Central memory CD8-positive, alpha-beta T cell (primary cell): ENCODE results near the gene TMEM254.
A peak's percentile ranks its signal among the peaks of the same experiment; 100 is the strongest.
"Not testable (repeated sequence)": the region's sequence is repeated elsewhere in the genome, so short reads cannot be mapped to it uniquely, and the experiment has no call there.

Experiments
- ATAC-seq: fragments of 150-1000 bp; cut with Tn5 transposase; replicated peaks from 2 replicates; pipeline ENCODE4 v1.10.0; 2022; ENCODE audit warnings: mild to moderate bottlenecking, moderate FRiP score, moderate number of reproducible peaks; ENCODE audit not compliant: poor library complexity, severe bottlenecking; ENCODE audit errors: extremely low read depth
- DNase-seq, 2 donors: peaks; one replicate each; pipeline ENCODE4 v3.0.0; 2021; ENCODE audit warnings: low spot score in 2 of 2
- H3K27ac Mint-ChIP-seq: one replicate; pipeline ENCODE4 v1.8.0; 2022; ENCODE audit warnings: low read depth, mild to moderate bottlenecking, moderate library complexity, mixed read lengths
- H3K27me3 Mint-ChIP-seq: one replicate; pipeline ENCODE4 v1.8.0; 2022; ENCODE audit warnings: mixed read lengths
- H3K36me3 Mint-ChIP-seq: one replicate; pipeline ENCODE4 v1.8.0; 2022; ENCODE audit warnings: mild to moderate bottlenecking, moderate library complexity, mixed read lengths; ENCODE audit not compliant: insufficient read depth
- H3K4me1 Mint-ChIP-seq: one replicate; pipeline ENCODE4 v1.8.0; 2022; ENCODE audit warnings: mixed read lengths
- H3K4me3 Mint-ChIP-seq: one replicate; pipeline ENCODE4 v1.8.0; 2022; ENCODE audit warnings: mild to moderate bottlenecking, moderate library complexity, mixed read lengths
- H3K9me3 Mint-ChIP-seq: one replicate; pipeline ENCODE4 v1.8.0; 2022; ENCODE audit warnings: mixed read lengths

Gene TMEM254

GRCh38 chr10:80051993-80052392, 26.5 kb upstream of the TMEM254 start:
- no peak for ATAC-seq
- Mint-ChIP-seq H3K36me3 (no peaks in the 10 kb centered on the region), H3K9me3 (no peaks in the 10 kb centered on the region), H3K4me1 (no peaks in the 10 kb centered on the region), H3K4me3 (no peak overlapping the region), H3K27ac (no peak overlapping the region), H3K27me3 (no peaks in the 10 kb centered on the region)
- no peak for DNase-seq

GRCh38 chr10:80055760-80056159, 22.7 kb upstream of the TMEM254 start:
- Mint-ChIP-seq H3K9me3 (no peaks in the 10 kb centered on the region), H3K4me3 (no peak overlapping the region)
- no peak for ATAC-seq

GRCh38 chr10:80057171-80057570, 21.3 kb upstream of the TMEM254 start:
- Mint-ChIP-seq H3K27ac (no peak overlapping the region), H3K4me1 (peaks cover 6% of the 10 kb centered on the region), H3K9me3 (no peaks in the 10 kb centered on the region)

More at GRCh38 chr10:80055760-80056159, 22.7 kb upstream of the TMEM254 start:
- Mint-ChIP-seq H3K4me1 (peaks cover 6% of the 10 kb centered on the region), H3K36me3 (peaks cover 2% of the 10 kb centered on the region), H3K27ac (no peak overlapping the region), H3K27me3 (no peaks in the 10 kb centered on the region)
- DNase-seq: no peak

GRCh38 chr10:80064120-80064886, 14.2 kb upstream of the TMEM254 start:
- DNase-seq (no peak), ATAC-seq (no peak)
- H3K9me3 Mint-ChIP-seq: no peaks in the 10 kb centered on the region
- H3K27ac Mint-ChIP-seq: no peak overlapping the region
- H3K36me3 Mint-ChIP-seq: no peaks in the 10 kb centered on the region
- H3K27me3 Mint-ChIP-seq: no peaks in the 10 kb centered on the region
- H3K4me1 Mint-ChIP-seq: no peaks in the 10 kb centered on the region
- no peak overlapping the region for H3K4me3 Mint-ChIP-seq

More at GRCh38 chr10:80057171-80057570, 21.3 kb upstream of the TMEM254 start:
- H3K4me3 Mint-ChIP-seq: no peak overlapping the region
- H3K36me3 Mint-ChIP-seq: peaks cover 2% of the 10 kb centered on the region
- no peak for DNase-seq
- H3K27me3 Mint-ChIP-seq: no peaks in the 10 kb centered on the region
- ATAC-seq: no peak

- H3K4me1 Mint-ChIP-seq: no peaks in the 10 kb centered on the region
- no peak for ATAC-seq
Observed at GRCh38 chr10:80066809-80067208, 11.7 kb upstream of the TMEM254 start.

GRCh38 chr10:80067821-80068220, 10.6 kb upstream of the TMEM254 start:
- not testable (repeated sequence) for H3K9me3 Mint-ChIP-seq, H3K36me3 Mint-ChIP-seq, H3K4me3 Mint-ChIP-seq, H3K27ac Mint-ChIP-seq, H3K4me1 Mint-ChIP-seq, ATAC-seq, H3K27me3 Mint-ChIP-seq, DNase-seq

More at GRCh38 chr10:80066809-80067208, 11.7 kb upstream of the TMEM254 start:
- Mint-ChIP-seq H3K27me3 (no peaks in the 10 kb centered on the region), H3K4me3 (no peak overlapping the region), H3K9me3 (no peaks in the 10 kb centered on the region), H3K36me3 (no peaks in the 10 kb centered on the region), H3K27ac (no peak overlapping the region)
- DNase-seq: no peak

GRCh38 chr10:80068270-80068669, 10.2 kb upstream of the TMEM254 start:
- Mint-ChIP-seq H3K27me3 (no peaks in the 10 kb centered on the region), H3K27ac (no peak overlapping the region), H3K4me3 (no peak overlapping the region), H3K9me3 (no peaks in the 10 kb centered on the region), H3K36me3 (no peaks in the 10 kb centered on the region), H3K4me1 (no peaks in the 10 kb centered on the region)
- no peak for ATAC-seq
- no peak for DNase-seq

- DNase-seq (no peak), ATAC-seq (no peak)
- Mint-ChIP-seq H3K27me3 (no peaks in the 10 kb centered on the region), H3K27ac (no peak overlapping the region), H3K4me3 (no peak overlapping the region), H3K9me3 (no peaks in the 10 kb centered on the region), H3K36me3 (no peaks in the 10 kb centered on the region), H3K4me1 (no peaks in the 10 kb centered on the region)
Observed at GRCh38 chr10:80070057-80070456, 8.4 kb upstream of the TMEM254 start.

GRCh38 chr10:80072584-80072983, 5.9 kb upstream of the TMEM254 start:
- Mint-ChIP-seq H3K9me3 (no peaks in the 10 kb centered on the region), H3K27ac (no peak overlapping the region), H3K36me3 (no peaks in the 10 kb centered on the region), H3K4me3 (no peak overlapping the region), H3K4me1 (no peaks in the 10 kb centered on the region), H3K27me3 (no peaks in the 10 kb centered on the region)
- DNase-seq: no peak
- no peak for ATAC-seq

GRCh38 chr10:80075781-80076180, 2.7 kb upstream of the TMEM254 start:
- H3K27me3 Mint-ChIP-seq: no peaks in the 10 kb centered on the region
- no peak overlapping the region for H3K27ac Mint-ChIP-seq
- H3K36me3 Mint-ChIP-seq: peaks cover 7% of the 10 kb centered on the region
- no peak overlapping the region for H3K4me3 Mint-ChIP-seq
- no peaks in the 10 kb centered on the region for H3K9me3 Mint-ChIP-seq
- no peak for DNase-seq
- peaks cover 19% of the 10 kb centered on the region for H3K4me1 Mint-ChIP-seq
- ATAC-seq: no peak

GRCh38 chr10:80077869-80078447, 507 bp upstream of the TMEM254 start:
- Mint-ChIP-seq H3K27me3 (no peaks in the 10 kb centered on the region), H3K36me3 (peaks cover 9% of the 10 kb centered on the region), H3K4me3 (peak overlapping the region; percentile 93), H3K4me1 (peaks cover 19% of the 10 kb centered on the region), H3K9me3 (no peaks in the 10 kb centered on the region), H3K27ac (peak overlapping the region; percentile 98)
- DNase-seq (no peak), ATAC-seq (peak; percentile 2)

- H3K4me3 Mint-ChIP-seq: peak overlapping the region; percentile 93
- DNase-seq (no peak), ATAC-seq (no peak)
- peak overlapping the region; percentile 98 for H3K27ac Mint-ChIP-seq
- H3K36me3 Mint-ChIP-seq: peaks cover 11% of the 10 kb centered on the region
- H3K4me1 Mint-ChIP-seq: peaks cover 19% of the 10 kb centered on the region
- no peaks in the 10 kb centered on the region for H3K9me3 Mint-ChIP-seq
- no peaks in the 10 kb centered on the region for H3K27me3 Mint-ChIP-seq
Observed at GRCh38 chr10:80079312-80079719, 851 bp downstream of the TMEM254 start.

GRCh38 chr10:80081026-80081425, 2.6 kb downstream of the TMEM254 start:
- no peak for ATAC-seq
- Mint-ChIP-seq H3K27ac (no peak overlapping the region), H3K9me3 (no peaks in the 10 kb centered on the region), H3K36me3 (peaks cover 15% of the 10 kb centered on the region), H3K4me3 (no peak overlapping the region), H3K27me3 (no peaks in the 10 kb centered on the region), H3K4me1 (peaks cover 19% of the 10 kb centered on the region)
- DNase-seq: no peak
